ENCODE data around the gene PRPF40B.
"Not testable (repeated sequence)": the region's sequence is repeated elsewhere in the genome, so short reads cannot be mapped to it uniquely, and the experiment has no call there.

The PRPF40B gene

GRCh38 chr12:49609059-49609874 is 14.1 kb upstream of the PRPF40B start:
- Histone ChIP-seq H3K4me3 (ENCODE audit: insufficient read depth, low read depth, low read length) (no peak overlapping the region), H3K27ac (ENCODE audit: insufficient read depth, low read depth, low read length, poor library complexity, severe bottlenecking) (no peak overlapping the region), H3K4me1 (ENCODE audit: control insufficient read depth, insufficient read depth, low read length) (no peaks in the 10 kb centered on the region), H3K36me3 (ENCODE audit: control insufficient read depth, insufficient read depth, low read length) (no peaks in the 10 kb centered on the region), H3K27me3 (ENCODE audit: control insufficient read depth, insufficient read depth, low read length, poor library complexity, severe bottlenecking) (no peaks in the 10 kb centered on the region), H3K9me3 (ENCODE audit: control insufficient read depth, low read length) (no peaks in the 10 kb centered on the region)
- WGBS, 2 experiments: 90 to 94% methylated on average over 2 of the region's 2 CpGs

GRCh38 chr12:49609875-49610154 is 13.5 kb upstream of the PRPF40B start:
- Histone ChIP-seq H3K27ac (ENCODE audit: insufficient read depth, low read depth, low read length, poor library complexity, severe bottlenecking) (no peak overlapping the region), H3K9me3 (ENCODE audit: control insufficient read depth, low read length) (no peaks in the 10 kb centered on the region), H3K4me1 (ENCODE audit: control insufficient read depth, insufficient read depth, low read length) (no peaks in the 10 kb centered on the region), H3K36me3 (ENCODE audit: control insufficient read depth, insufficient read depth, low read length) (no peaks in the 10 kb centered on the region), H3K4me3 (ENCODE audit: insufficient read depth, low read depth, low read length) (no peak overlapping the region), H3K27me3 (ENCODE audit: control insufficient read depth, insufficient read depth, low read length, poor library complexity, severe bottlenecking) (no peaks in the 10 kb centered on the region)
- WGBS, 2 experiments: 71 to 72% methylated on average over 1 of the region's 1 CpG

- H3K4me1 ChIP-seq (ENCODE audit: control insufficient read depth, insufficient read depth, low read length); H3K36me3 ChIP-seq (ENCODE audit: control insufficient read depth, insufficient read depth, low read length); H3K27ac ChIP-seq (ENCODE audit: insufficient read depth, low read depth, low read length, poor library complexity, severe bottlenecking); H3K4me3 ChIP-seq (ENCODE audit: insufficient read depth, low read depth, low read length); H3K9me3 ChIP-seq (ENCODE audit: control insufficient read depth, low read length); H3K27me3 ChIP-seq (ENCODE audit: control insufficient read depth, insufficient read depth, low read length, poor library complexity, severe bottlenecking): not testable (repeated sequence)
- 88 to 91% methylated on average over 4 of the region's 4 CpGs for WGBS, 2 experiments
Measured at GRCh38 chr12:49610785-49611184, 12.6 kb upstream of the PRPF40B start.

- Histone ChIP-seq H3K4me3 (ENCODE audit: insufficient read depth, low read depth, low read length) (no peak overlapping the region), H3K27me3 (ENCODE audit: control insufficient read depth, insufficient read depth, low read length, poor library complexity, severe bottlenecking) (no peaks in the 10 kb centered on the region), H3K4me1 (ENCODE audit: control insufficient read depth, insufficient read depth, low read length) (no peaks in the 10 kb centered on the region), H3K36me3 (ENCODE audit: control insufficient read depth, insufficient read depth, low read length) (no peaks in the 10 kb centered on the region), H3K9me3 (ENCODE audit: control insufficient read depth, low read length) (no peaks in the 10 kb centered on the region), H3K27ac (ENCODE audit: insufficient read depth, low read depth, low read length, poor library complexity, severe bottlenecking) (no peak overlapping the region)
Measured at GRCh38 chr12:49612210-49612609, 11.2 kb upstream of the PRPF40B start.

GRCh38 chr12:49615725-49616124 is 7.6 kb upstream of the PRPF40B start:
- Histone ChIP-seq H3K4me1 (ENCODE audit: control insufficient read depth, insufficient read depth, low read length) (no peaks in the 10 kb centered on the region), H3K27me3 (ENCODE audit: control insufficient read depth, insufficient read depth, low read length, poor library complexity, severe bottlenecking) (no peaks in the 10 kb centered on the region), H3K36me3 (ENCODE audit: control insufficient read depth, insufficient read depth, low read length) (no peaks in the 10 kb centered on the region), H3K27ac (ENCODE audit: insufficient read depth, low read depth, low read length, poor library complexity, severe bottlenecking) (no peak overlapping the region), H3K4me3 (ENCODE audit: insufficient read depth, low read depth, low read length) (no peak overlapping the region), H3K9me3 (ENCODE audit: control insufficient read depth, low read length) (no peaks in the 10 kb centered on the region)
- 93 to 94% methylated on average over 6 to 7 of the region's 7 CpGs for WGBS, 2 experiments

- Histone ChIP-seq H3K27me3 (ENCODE audit: control insufficient read depth, insufficient read depth, low read length, poor library complexity, severe bottlenecking) (peaks cover 8% of the 10 kb centered on the region), H3K27ac (ENCODE audit: insufficient read depth, low read depth, low read length, poor library complexity, severe bottlenecking) (no peak overlapping the region), H3K9me3 (ENCODE audit: control insufficient read depth, low read length) (no peaks in the 10 kb centered on the region), H3K36me3 (ENCODE audit: control insufficient read depth, insufficient read depth, low read length) (no peaks in the 10 kb centered on the region), H3K4me1 (ENCODE audit: control insufficient read depth, insufficient read depth, low read length) (no peaks in the 10 kb centered on the region), H3K4me3 (ENCODE audit: insufficient read depth, low read depth, low read length) (no peak overlapping the region)
- 74 to 78% methylated on average over 5 of the region's 5 CpGs for WGBS, 2 experiments
Measured at GRCh38 chr12:49616533-49617219, 6.7 kb upstream of the PRPF40B start.

GRCh38 chr12:49618576-49618975 is 4.8 kb upstream of the PRPF40B start:
- Histone ChIP-seq H3K27ac (ENCODE audit: insufficient read depth, low read depth, low read length, poor library complexity, severe bottlenecking) (no peak overlapping the region), H3K4me1 (ENCODE audit: control insufficient read depth, insufficient read depth, low read length) (no peaks in the 10 kb centered on the region), H3K4me3 (ENCODE audit: insufficient read depth, low read depth, low read length) (no peak overlapping the region), H3K27me3 (ENCODE audit: control insufficient read depth, insufficient read depth, low read length, poor library complexity, severe bottlenecking) (peaks cover 8% of the 10 kb centered on the region), H3K36me3 (ENCODE audit: control insufficient read depth, insufficient read depth, low read length) (no peaks in the 10 kb centered on the region), H3K9me3 (ENCODE audit: control insufficient read depth, low read length) (no peaks in the 10 kb centered on the region)
- whole genome bisulfite sequencing, 2 experiments: 97 to 100% methylated on average over 1 of the region's 1 CpG

- Histone ChIP-seq H3K4me3 (ENCODE audit: insufficient read depth, low read depth, low read length) (no peak overlapping the region), H3K27me3 (ENCODE audit: control insufficient read depth, insufficient read depth, low read length, poor library complexity, severe bottlenecking) (peaks cover 8% of the 10 kb centered on the region), H3K4me1 (ENCODE audit: control insufficient read depth, insufficient read depth, low read length) (no peaks in the 10 kb centered on the region), H3K27ac (ENCODE audit: insufficient read depth, low read depth, low read length, poor library complexity, severe bottlenecking) (no peak overlapping the region), H3K9me3 (ENCODE audit: control insufficient read depth, low read length) (no peaks in the 10 kb centered on the region), H3K36me3 (ENCODE audit: control insufficient read depth, insufficient read depth, low read length) (no peaks in the 10 kb centered on the region)
- WGBS, 2 experiments: 94 to 97% methylated on average over 2 to 3 of the region's 3 CpGs
Measured at GRCh38 chr12:49619286-49619685, 4.1 kb upstream of the PRPF40B start.

- no peaks in the 10 kb centered on the region for H3K4me1 ChIP-seq (ENCODE audit: control insufficient read depth, insufficient read depth, low read length)
- H3K27ac ChIP-seq (ENCODE audit: insufficient read depth, low read depth, low read length, poor library complexity, severe bottlenecking): no peak overlapping the region
- H3K9me3 ChIP-seq (ENCODE audit: control insufficient read depth, low read length): no peaks in the 10 kb centered on the region
- H3K36me3 ChIP-seq (ENCODE audit: control insufficient read depth, insufficient read depth, low read length): no peaks in the 10 kb centered on the region
- peak overlapping the region; percentile 55 for H3K4me3 ChIP-seq (ENCODE audit: insufficient read depth, low read depth, low read length)
- H3K27me3 ChIP-seq (ENCODE audit: control insufficient read depth, insufficient read depth, low read length, poor library complexity, severe bottlenecking): peaks cover 8% of the 10 kb centered on the region
- 46 to 52% methylated on average over 28 to 30 of the region's 33 CpGs for WGBS, 2 experiments
Measured at GRCh38 chr12:49621651-49622500, 1.5 kb upstream of the PRPF40B start.

- 6 to 7% methylated on average over 22 of the region's 22 CpGs for WGBS, 2 experiments
- Histone ChIP-seq H3K36me3 (ENCODE audit: control insufficient read depth, insufficient read depth, low read length) (no peaks in the 10 kb centered on the region), H3K4me1 (ENCODE audit: control insufficient read depth, insufficient read depth, low read length) (no peaks in the 10 kb centered on the region), H3K4me3 (ENCODE audit: insufficient read depth, low read depth, low read length) (peak overlapping the region; percentile 55), H3K27ac (ENCODE audit: insufficient read depth, low read depth, low read length, poor library complexity, severe bottlenecking) (peak overlapping the region; percentile 66), H3K27me3 (ENCODE audit: control insufficient read depth, insufficient read depth, low read length, poor library complexity, severe bottlenecking) (peaks cover 8% of the 10 kb centered on the region), H3K9me3 (ENCODE audit: control insufficient read depth, low read length) (no peaks in the 10 kb centered on the region)
Measured at GRCh38 chr12:49622501-49623141, 740 bp upstream of the PRPF40B start.
